H9 (cell line): Measurements from ENCODE around the gene SDR42E1. TPM values are rescaled to one million over a fixed set of nuclear protein-coding genes. Genes with fewer than 3 reads are reported as not detected.

ENCODE experiments used
- DNase-seq: peaks from one replicate; pipeline ENCODE4 v3.0.0-alpha.2; 2017
- H2AFZ ChIP-seq: one replicate; pipeline ENCODE4 v1.6.1; 2013; ENCODE audit warnings: mild to moderate bottlenecking, low read length, control low read depth, moderate library complexity
- H2AK5ac ChIP-seq: 2 replicates; pipeline ENCODE4 v1.6.1; 2013; ENCODE audit warnings: low read length, control low read depth, mixed read lengths; ENCODE audit not compliant: insufficient read length
- H2BK120ac ChIP-seq: one replicate; pipeline ENCODE4 v1.6.1; 2013; ENCODE audit warnings: low read depth, mild to moderate bottlenecking, low read length, control low read depth, inconsistent platforms; ENCODE audit not compliant: poor library complexity, severe bottlenecking
- H2BK12ac ChIP-seq: 2 replicates; pipeline ENCODE4 v1.6.1; 2013; ENCODE audit warnings: low read length, control low read depth, mixed read lengths, low read depth; ENCODE audit not compliant: insufficient read length
- H2BK15ac ChIP-seq: 2 replicates; pipeline ENCODE4 v1.6.1; 2013; ENCODE audit warnings: low read depth, low read length, control low read depth
- H2BK20ac ChIP-seq: one replicate; pipeline ENCODE4 v1.6.1; 2013; ENCODE audit warnings: low read depth, mild to moderate bottlenecking, low read length, control low read depth, inconsistent platforms; ENCODE audit not compliant: poor library complexity, severe bottlenecking
- H2BK5ac ChIP-seq: 2 replicates; pipeline ENCODE4 v1.6.1; 2013; ENCODE audit warnings: low read length, control low read depth, mixed read lengths; ENCODE audit not compliant: insufficient read length
- H3K14ac ChIP-seq: 2 replicates; pipeline ENCODE4 v1.6.1; 2013; ENCODE audit warnings: low read length, control low read depth; ENCODE audit not compliant: insufficient read depth
- H3K18ac ChIP-seq: 2 replicates; pipeline ENCODE4 v1.6.1; 2013; ENCODE audit warnings: low read depth, mild to moderate bottlenecking, mixed read lengths, low read length, control low read depth; ENCODE audit not compliant: insufficient read length
- H3K23ac ChIP-seq: 2 replicates; pipeline ENCODE4 v1.6.1; 2013; ENCODE audit warnings: low read length, control low read depth, mixed read lengths, low read depth; ENCODE audit not compliant: insufficient read length
- H3K23me2 ChIP-seq: 2 replicates; pipeline ENCODE4 v1.6.1; 2013; ENCODE audit warnings: low read depth, mild to moderate bottlenecking, mixed read lengths, low read length, control low read depth; ENCODE audit not compliant: insufficient read length, poor library complexity, severe bottlenecking
- H3K27ac ChIP-seq: 2 replicates; pipeline ENCODE4 v1.5.1; 2013; ENCODE audit warnings: low read length, control low read depth, mixed read lengths, low read depth; ENCODE audit not compliant: insufficient read length
- H3K27me3 ChIP-seq: 2 replicates; pipeline ENCODE4 v1.6.1; 2013; ENCODE audit warnings: low read length, control low read depth, inconsistent platforms; ENCODE audit not compliant: insufficient read depth
- H3K4ac ChIP-seq: 2 replicates; pipeline ENCODE4 v1.6.1; 2013; ENCODE audit warnings: low read depth, mild to moderate bottlenecking, control low read depth, inconsistent platforms, low read length, moderate library complexity
- H3K4me1 ChIP-seq: 2 replicates; pipeline ENCODE4 v1.6.1; 2013; ENCODE audit warnings: low read length, control low read depth, inconsistent platforms; ENCODE audit not compliant: insufficient read depth
- H3K4me2 ChIP-seq: 2 replicates; pipeline ENCODE4 v1.6.1; 2013; ENCODE audit warnings: low read length, control low read depth, mixed read lengths; ENCODE audit not compliant: insufficient read length, insufficient read depth
- H3K56ac ChIP-seq: 2 replicates; pipeline ENCODE4 v1.6.1; 2013; ENCODE audit warnings: low read depth, mild to moderate bottlenecking, mixed read lengths, low read length, control low read depth; ENCODE audit not compliant: insufficient read length
- H3K79me1 ChIP-seq: 2 replicates; pipeline ENCODE4 v1.6.1; 2013; ENCODE audit warnings: low read depth, mild to moderate bottlenecking, moderate library complexity, low read length, control low read depth, inconsistent platforms; ENCODE audit not compliant: insufficient read depth, poor library complexity, severe bottlenecking
- H3K79me2 ChIP-seq: 2 replicates; pipeline ENCODE4 v1.6.1; 2013; ENCODE audit warnings: low read length, control low read depth, inconsistent platforms; ENCODE audit not compliant: insufficient read depth
- H3K9ac ChIP-seq: 2 replicates; pipeline ENCODE4 v1.6.1; 2013; ENCODE audit warnings: low read length, control low read depth, mixed read lengths; ENCODE audit not compliant: insufficient read length; ENCODE audit errors: extremely low read depth
- H3K9me3 ChIP-seq: one replicate; pipeline ENCODE4 v1.6.1; 2013; ENCODE audit warnings: low read depth, low read length, inconsistent platforms; ENCODE audit not compliant: control insufficient read depth
- H3T11ph ChIP-seq: one replicate; pipeline ENCODE4 v1.6.1; 2013; ENCODE audit warnings: mild to moderate bottlenecking, low read length, control low read depth, inconsistent platforms
- H4K20me1 ChIP-seq: one replicate; pipeline ENCODE4 v1.6.1; 2013; ENCODE audit not compliant: control insufficient read depth, insufficient read length, insufficient read depth
- H4K5ac ChIP-seq: 2 replicates; pipeline ENCODE4 v1.6.1; 2013; ENCODE audit warnings: low read depth, mild to moderate bottlenecking, mixed read lengths, low read length, control low read depth; ENCODE audit not compliant: insufficient read length
- H4K8ac ChIP-seq: replicated peaks from 2 replicates; pipeline ENCODE4 v1.6.1; 2013; ENCODE audit warnings: low read length, control low read depth, mixed read lengths, low read depth; ENCODE audit not compliant: insufficient read length
- H4K91ac ChIP-seq: 2 replicates; pipeline ENCODE4 v1.6.1; 2013; ENCODE audit warnings: low read depth, mild to moderate bottlenecking, moderate library complexity, mixed read lengths, low read length, control low read depth; ENCODE audit not compliant: insufficient read length
- H3K27ac Mint-ChIP-seq, 3 experiments: 2 replicates in 2 of 3; 3 replicates in 1 of 3; pipeline ENCODE4 v1.8.0; 2020 to 2021; ENCODE audit warnings: mixed read lengths in 3 of 3, mild to moderate bottlenecking in 1 of 3, moderate library complexity in 1 of 3
- H3K27me3 Mint-ChIP-seq: 2 replicates; pipeline ENCODE4 v1.8.0; 2021; ENCODE audit warnings: low read depth, mild to moderate bottlenecking, moderate library complexity, mixed read lengths
- H3K36me3 Mint-ChIP-seq, 3 experiments: 2 replicates in 2 of 3; 3 replicates in 1 of 3; pipeline ENCODE4 v1.8.0; 2020 to 2021; ENCODE audit warnings: low read depth in 3 of 3, mixed read lengths in 3 of 3; ENCODE audit not compliant: insufficient read depth in 1 of 3
- H3K4me1 Mint-ChIP-seq, 2 experiments: 2 replicates each; pipeline ENCODE4 v1.8.0; 2020; ENCODE audit warnings: mixed read lengths in 2 of 2
- H3K4me3 Mint-ChIP-seq, 2 experiments: 2 replicates in 1 of 2; 3 replicates in 1 of 2; pipeline ENCODE4 v1.8.0; 2020 to 2021; ENCODE audit warnings: mild to moderate bottlenecking in 2 of 2, mixed read lengths in 2 of 2, moderate library complexity in 1 of 2
- H3K9me3 Mint-ChIP-seq, 2 experiments: 2 replicates in 1 of 2; 3 replicates in 1 of 2; pipeline ENCODE4 v1.8.0; 2020; ENCODE audit warnings: mild to moderate bottlenecking in 2 of 2, mixed read lengths in 2 of 2, moderate library complexity in 1 of 2
- CTCF ChIP-seq: fragments of 200-600 bp; sonication (generic); conservative IDR thresholded peaks from 3 replicates; pipeline ENCODE4 v1.8.0; 2021; ENCODE audit warnings: antibody characterized with exemption, mild to moderate bottlenecking
- WGBS: extraction: QIAGEN DNeasy Blood & Tissue Kit; methylation state at CpG from one replicate; pipeline ENCODE4 v1.1.7; 2013; ENCODE audit warnings: missing lambda C conversion rate, low lambda C conversion rate, mixed read lengths; ENCODE audit not compliant: insufficient read length; ENCODE audit errors: extremely low coverage; 5-methylcytosine and 5-hydroxymethylcytosine counted together
- total RNA-seq: library from RNA; stranded (reverse); gene quantifications from 2 replicates; pipeline ENCODE4 v1.2.1, GENCODE V29; 2021

Gene SDR42E1
- total RNA-seq, 1 experiment from 2014 or later = not detected

- H3K4me2 ChIP-seq = no peak overlapping the region
These were observed 26.4 kb upstream of the SDR42E1 start for GRCh38 chr16:82037666-82038065.

More at GRCh38 chr16:82037666-82038065, 26.4 kb upstream of the SDR42E1 start:
- no peak overlapping the region for H2BK15ac ChIP-seq
- H3K27ac ChIP-seq = no peak overlapping the region
- H3K23ac ChIP-seq = no peak overlapping the region
- H3K9me3 ChIP-seq = no peaks in the 10 kb centered on the region
- WGBS = no CpG with 5 or more reads among the region's 2 CpGs
- H3K79me2 ChIP-seq = no peaks in the 10 kb centered on the region
- TF ChIP-seq CTCF = no peak
- H2BK5ac ChIP-seq = no peak overlapping the region
- H3K56ac ChIP-seq = no peak overlapping the region
- H4K20me1 ChIP-seq = no peaks in the 10 kb centered on the region
- Mint-ChIP-seq H3K4me3 (no peak overlapping the region), H3K27ac (peak overlapping the region in 1 of 3 experiments; percentile 23; a peak in 1 of 7 replicates), H3K36me3 (no peaks in the 10 kb centered on the region), H3K27me3 (peaks cover 7% of the 10 kb centered on the region), H3K4me1 (peaks cover 9 to 11% of the 10 kb centered on the region in 2 experiments), H3K9me3 (no peaks in the 10 kb centered on the region)
- no peak for DNase-seq
- no peak overlapping the region for H4K5ac ChIP-seq
- no peak overlapping the region for H2BK20ac ChIP-seq
- no peaks in the 10 kb centered on the region for H3K23me2 ChIP-seq
- no peak overlapping the region for H2AFZ ChIP-seq
- H2BK120ac ChIP-seq = no peak overlapping the region
- no peak overlapping the region for H3K9ac ChIP-seq
- H3K14ac ChIP-seq = no peak overlapping the region
- H3K79me1 ChIP-seq = no peaks in the 10 kb centered on the region
- no peak overlapping the region for H2BK12ac ChIP-seq
- no peak overlapping the region for H3T11ph ChIP-seq
- no peaks in the 10 kb centered on the region for H3K27me3 ChIP-seq
- H2AK5ac ChIP-seq = no peak overlapping the region
- H3K4ac ChIP-seq = no peak overlapping the region
- H4K91ac ChIP-seq = no peak overlapping the region
- peaks cover 4% of the 10 kb centered on the region; the same call in 1 of the 2 replicates for H3K4me1 ChIP-seq
- no peak overlapping the region for H3K18ac ChIP-seq
- no peak overlapping the region for H4K8ac ChIP-seq
